GM21360 (cell line): ENCODE measurements around the gene NYNRIN.

Source experiments
- ATAC-seq: cut with Tn5 transposase; IDR thresholded peaks from one replicate; pipeline ENCODE4 v1.9.1; 2021; ENCODE audit warnings: mild to moderate bottlenecking, moderate library complexity; ENCODE audit not compliant: unreplicated experiment

Gene NYNRIN

GRCh38 chr14:24414077-24414476 is 15.3 kb downstream of the NYNRIN start:
- ATAC-seq, result no peak

GRCh38 chr14:24414732-24415420 is 16.1 kb downstream of the NYNRIN start:
- no peak for ATAC-seq

DNA sequence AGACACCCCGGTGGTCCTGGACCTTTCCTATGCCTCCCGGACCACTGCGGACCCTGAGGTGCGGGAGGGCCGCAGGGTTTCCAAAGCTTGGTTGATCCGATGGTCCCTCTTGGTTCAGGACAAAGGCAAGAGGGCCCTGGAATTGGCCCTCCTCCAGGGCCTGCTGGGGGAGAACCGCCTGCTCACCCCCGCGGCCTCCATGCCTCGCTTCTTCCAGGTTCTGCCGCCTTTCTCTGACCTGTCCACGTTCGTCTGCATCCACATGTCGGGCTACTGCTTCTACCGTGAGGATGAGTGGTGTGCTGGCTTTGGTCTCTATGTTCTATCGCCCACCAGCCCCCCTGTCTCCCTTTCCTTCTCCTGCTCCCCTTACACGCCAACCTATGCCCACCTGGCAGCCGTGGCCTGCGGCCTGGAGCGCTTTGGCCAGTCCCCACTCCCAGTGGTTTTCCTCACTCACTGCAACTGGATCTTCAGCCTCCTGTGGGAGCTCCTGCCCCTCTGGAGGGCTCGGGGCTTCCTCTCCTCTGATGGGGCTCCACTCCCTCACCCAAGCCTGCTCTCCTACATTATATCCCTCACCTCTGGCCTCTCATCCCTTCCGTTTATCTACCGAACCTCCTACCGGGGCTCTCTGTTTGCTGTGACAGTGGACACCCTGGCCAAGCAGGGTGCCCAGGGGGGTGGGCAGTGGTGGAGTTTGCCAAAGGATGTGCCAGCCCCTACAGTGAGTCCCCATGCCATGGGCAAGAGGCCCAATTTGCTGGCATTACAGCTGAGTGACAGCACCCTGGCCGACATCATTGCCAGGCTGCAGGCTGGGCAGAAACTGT is 16.8 kb downstream of the NYNRIN start:
- ATAC-seq, result no peak

GRCh38 chr14:24416254-24416931 is 17.6 kb downstream of the NYNRIN start:
- no peak for ATAC-seq

DNA sequence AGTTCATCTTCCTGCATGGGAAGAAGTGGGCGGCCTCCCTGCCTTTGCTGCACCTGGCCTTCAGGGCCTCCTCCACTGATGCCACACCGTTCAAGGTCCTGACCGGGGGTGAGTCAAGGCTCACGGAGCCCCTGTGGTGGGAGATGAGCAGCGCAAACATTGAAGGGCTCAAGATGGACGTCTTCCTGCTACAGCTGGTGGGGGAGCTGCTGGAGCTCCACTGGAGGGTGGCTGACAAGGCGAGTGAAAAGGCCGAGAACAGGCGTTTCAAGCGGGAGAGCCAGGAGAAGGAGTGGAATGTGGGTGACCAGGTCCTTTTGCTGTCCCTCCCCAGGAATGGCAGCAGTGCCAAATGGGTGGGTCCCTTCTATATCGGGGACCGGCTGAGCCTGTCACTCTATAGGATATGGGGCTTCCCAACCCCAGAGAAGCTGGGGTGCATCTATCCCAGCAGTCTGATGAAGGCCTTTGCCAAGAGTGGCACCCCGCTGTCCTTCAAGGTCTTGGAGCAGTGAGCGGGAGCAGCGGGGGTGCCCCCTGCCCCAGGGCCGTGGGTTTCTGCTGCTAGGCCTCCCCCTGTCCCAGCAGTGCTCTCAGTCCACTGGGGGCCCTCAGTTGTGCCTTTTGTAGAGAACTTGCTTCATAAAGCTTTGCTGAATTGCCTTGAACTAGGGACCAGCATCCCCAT is 18.3 kb downstream of the NYNRIN start:
- ATAC-seq, result no peak

GRCh38 chr14:24417832-24418491 is 19.2 kb downstream of the NYNRIN start:
- ATAC-seq, result no peak

DNA sequence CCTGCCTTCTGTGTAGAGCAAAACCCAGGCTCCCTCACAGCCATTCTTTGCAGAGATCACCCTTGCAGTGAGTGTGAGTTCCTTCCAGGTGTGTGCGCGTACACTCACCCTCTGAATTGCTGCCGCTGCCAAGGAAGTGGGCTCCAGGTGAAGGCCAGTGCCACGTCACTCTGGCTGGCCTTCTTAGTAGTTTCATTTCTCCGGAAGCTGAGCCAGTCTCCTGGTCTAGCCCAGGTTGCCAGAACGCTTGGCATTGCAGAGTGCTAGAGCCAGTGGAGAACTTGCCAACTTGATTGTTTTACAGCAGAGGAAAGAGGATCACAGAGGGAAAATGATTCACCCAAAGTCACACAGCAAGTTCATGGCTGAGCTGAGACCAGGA is 19.7 kb downstream of the NYNRIN start:
- no peak for ATAC-seq

GRCh38 chr14:24422261-24422660 is 23.5 kb downstream of the NYNRIN start:
- no peak for ATAC-seq

DNA sequence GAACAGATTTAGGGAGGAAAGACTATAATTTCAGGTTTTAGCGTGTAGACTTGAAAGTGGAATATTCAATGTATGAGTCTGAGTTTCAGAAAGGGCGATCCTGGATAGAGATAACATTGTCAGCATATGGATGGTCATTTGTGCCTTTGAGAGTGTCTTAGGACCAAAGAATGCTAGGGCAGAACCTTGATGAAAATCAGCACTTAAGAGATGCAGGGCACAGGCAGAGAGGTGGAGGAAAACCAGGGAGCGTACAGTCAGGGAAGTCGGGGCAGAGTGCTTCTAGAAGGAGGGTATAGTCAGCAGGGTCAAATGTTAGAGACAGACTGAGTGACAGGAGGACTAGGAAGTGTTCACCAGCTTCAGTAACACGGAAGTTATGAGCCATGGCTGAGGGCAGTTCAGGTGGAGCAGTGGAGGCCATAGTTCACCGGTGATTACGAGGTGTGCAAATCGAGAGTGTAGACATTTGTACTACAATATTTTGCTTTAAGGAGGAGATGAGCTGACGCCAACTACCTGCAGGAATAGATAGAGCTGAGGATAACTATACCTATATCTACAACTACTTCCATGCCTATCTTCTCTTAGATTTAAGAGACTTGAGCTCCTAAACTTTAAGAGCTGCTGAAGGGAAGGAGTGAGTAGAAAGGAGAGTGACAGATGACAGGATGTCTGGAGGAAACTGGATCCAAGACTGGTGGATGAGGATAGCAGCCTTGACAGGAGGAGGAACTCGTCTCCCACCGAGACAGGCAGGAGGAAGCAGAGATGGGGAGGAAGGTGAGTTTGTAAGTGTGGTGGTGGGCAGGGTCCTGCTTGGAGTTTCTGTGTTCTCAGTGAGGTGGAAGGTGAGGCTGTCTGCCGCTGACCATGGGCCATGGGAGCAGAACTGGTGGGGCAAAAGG is 24.1 kb downstream of the NYNRIN start:
- ATAC-seq, result no peak

GRCh38 chr14:24425704-24426103 is 26.9 kb downstream of the NYNRIN start:
- ATAC-seq, result no peak

DNA sequence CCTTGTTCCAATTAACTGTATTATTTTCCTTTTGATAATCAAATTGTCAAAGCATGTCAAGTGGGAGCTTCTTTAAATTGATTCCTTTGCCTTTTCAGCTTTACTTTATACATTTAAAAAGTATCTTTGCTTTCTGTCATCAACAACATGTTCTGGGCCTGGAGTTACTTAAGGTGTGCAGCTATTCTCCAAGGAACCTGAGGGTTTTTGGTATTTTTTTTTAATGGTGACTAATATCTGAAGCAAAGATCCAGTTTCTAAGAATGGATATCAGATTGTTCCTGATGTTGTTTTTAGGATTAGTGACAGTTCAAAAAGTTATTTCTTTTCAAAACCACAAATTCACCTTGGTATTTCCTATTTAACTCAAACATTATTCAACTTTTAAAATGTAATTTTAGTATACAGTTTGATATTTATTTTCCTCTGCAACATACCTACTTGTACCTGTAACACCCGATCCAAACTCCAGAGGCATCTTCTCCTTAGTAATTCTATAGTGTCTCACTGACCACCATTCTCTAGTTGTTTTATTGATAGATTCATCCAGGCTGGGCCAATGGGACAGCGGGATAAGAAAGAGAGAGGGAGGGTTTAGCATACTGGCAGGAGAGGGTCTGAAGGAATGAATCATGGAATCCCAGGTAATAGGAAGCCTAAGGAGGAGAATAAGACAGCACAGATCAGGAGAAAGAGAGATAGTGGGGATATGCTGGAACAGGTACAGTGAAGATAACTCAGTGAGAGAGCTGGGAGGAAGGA is 27.5 kb downstream of the NYNRIN start:
- ATAC-seq, result no peak

DNA sequence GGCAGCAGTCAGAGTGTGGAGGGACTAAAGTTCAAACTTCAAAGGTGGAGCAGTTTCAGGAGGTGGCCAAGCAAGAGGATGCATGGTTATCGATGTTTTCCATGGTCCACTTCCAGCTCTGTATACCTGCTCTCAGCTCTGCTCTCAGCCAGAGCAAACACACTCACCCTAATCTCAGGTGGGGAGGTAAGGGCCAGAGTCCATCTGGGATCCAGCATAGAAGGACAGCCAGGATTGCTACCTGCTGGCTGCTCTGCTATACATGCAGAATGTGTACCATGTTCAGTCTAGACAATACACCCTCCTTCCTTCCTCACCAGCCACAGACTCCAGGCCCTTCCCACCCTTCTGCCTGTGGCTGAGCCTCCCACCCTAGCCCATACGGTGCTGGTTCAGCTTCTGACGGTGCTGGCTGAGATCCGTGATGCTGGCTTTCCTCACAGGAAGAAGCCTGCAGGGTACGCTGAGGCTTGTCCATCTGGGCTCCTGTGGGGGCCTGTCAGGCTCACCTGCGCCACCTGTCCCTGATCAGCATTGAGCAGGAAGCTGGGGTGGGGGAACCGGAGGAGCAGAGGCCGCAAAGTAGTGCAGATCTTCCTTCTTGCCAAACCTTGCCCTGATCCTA is 28.2 kb downstream of the NYNRIN start:
- ATAC-seq, result no peak

GRCh38 chr14:24427537-24428508 is 29.0 kb downstream of the NYNRIN start:
- no peak for ATAC-seq

GRCh38 chr14:24428628-24429394 is 30.0 kb downstream of the NYNRIN start:
- no peak for ATAC-seq

GRCh38 chr14:24429395-24430142 is 30.8 kb downstream of the NYNRIN start, which contains the start of the genes CBLN3 and KHNYN:
Gene CBLN3, minus strand, starts transcription at chr14:24429668. Its CDS starts 614 bp downstream, at chr14:24429054.
Gene KHNYN, plus strand, starts transcription at chr14:24429954. Its CDS starts 777 bp downstream, at chr14:24430731.
- ATAC-seq, result peak; percentile 76
